Astrocyte of the cerebellum (primary cell): ENCODE results near the gene SEC24C.

Experiments used
- DNase-seq: peaks from one replicate; pipeline ENCODE4 v3.0.0-alpha.2; 2011; ENCODE audit warnings: low read depth
- H3K4me3 ChIP-seq: 2 replicates; pipeline ENCODE4 v1.5.1; 2011; ENCODE audit warnings: mild to moderate bottlenecking, low read depth, low read length, moderate library complexity
- in situ Hi-C: cut with HindIII; loops from 2 replicates; pipeline ENCODE4 v1.10.0; 2017; ENCODE audit warnings: low sequenced_read_pairs
- TF ChIP-seq, protein P1 (sequence below): IDR thresholded peaks from 2 replicates; pipeline ENCODE4 v1.5.1; 2012; ENCODE audit warnings: low read length, low read depth, moderate library complexity, mild to moderate bottlenecking; ENCODE audit errors: missing control alignments

The SEC24C gene

DNA sequence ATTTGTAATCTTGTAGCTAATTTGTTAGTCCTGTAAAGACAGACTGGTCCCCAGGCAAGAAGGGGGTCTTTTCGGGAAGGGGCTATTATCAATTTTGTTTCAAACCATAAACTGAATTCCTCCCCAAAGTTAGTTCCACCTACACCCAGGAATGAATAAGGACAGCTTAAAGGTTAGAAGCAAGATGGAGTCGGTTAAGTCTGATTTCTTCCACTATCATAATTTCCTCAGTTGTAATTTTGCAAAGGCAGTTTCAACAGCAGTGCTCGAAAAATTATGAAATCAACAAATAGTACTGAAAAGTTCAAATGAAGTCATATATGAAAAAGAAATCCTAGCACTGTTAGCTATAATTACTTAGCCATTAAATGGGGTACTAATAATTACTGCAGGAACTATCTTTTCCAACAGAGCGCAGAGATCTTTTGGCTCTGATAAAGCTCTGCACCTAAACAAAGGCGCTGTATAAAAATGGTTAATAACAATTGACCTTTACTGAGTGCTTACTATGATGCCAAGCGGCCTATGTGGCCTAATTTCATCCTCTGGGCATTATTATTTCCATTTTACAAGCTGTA, 756 bp upstream of the SEC24C start:
- in situ Hi-C loops: no loop called here
- TF ChIP-seq, protein P1, sequence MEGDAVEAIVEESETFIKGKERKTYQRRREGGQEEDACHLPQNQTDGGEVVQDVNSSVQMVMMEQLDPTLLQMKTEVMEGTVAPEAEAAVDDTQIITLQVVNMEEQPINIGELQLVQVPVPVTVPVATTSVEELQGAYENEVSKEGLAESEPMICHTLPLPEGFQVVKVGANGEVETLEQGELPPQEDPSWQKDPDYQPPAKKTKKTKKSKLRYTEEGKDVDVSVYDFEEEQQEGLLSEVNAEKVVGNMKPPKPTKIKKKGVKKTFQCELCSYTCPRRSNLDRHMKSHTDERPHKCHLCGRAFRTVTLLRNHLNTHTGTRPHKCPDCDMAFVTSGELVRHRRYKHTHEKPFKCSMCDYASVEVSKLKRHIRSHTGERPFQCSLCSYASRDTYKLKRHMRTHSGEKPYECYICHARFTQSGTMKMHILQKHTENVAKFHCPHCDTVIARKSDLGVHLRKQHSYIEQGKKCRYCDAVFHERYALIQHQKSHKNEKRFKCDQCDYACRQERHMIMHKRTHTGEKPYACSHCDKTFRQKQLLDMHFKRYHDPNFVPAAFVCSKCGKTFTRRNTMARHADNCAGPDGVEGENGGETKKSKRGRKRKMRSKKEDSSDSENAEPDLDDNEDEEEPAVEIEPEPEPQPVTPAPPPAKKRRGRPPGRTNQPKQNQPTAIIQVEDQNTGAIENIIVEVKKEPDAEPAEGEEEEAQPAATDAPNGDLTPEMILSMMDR: no peak
- H3K4me3 ChIP-seq: peak overlapping the region; percentile 98
- DNase-seq: no peak

DNA sequence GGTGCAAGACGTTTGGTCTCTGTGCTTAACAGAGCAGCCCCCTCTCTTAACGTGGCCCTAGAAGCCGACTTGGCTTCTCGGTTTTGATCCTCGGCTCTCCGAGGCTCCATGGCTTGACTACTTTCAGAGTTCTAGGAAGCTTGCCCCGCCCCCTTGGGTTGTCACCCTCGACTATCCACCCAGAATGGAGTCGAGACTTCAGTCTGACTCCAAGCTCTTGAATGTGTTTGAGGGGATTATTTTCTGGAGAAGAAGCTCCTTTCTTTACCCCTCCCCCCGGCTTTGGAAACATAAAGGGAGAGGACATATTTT, 448 bp downstream of the SEC24C start:
- in situ Hi-C loops: no loop called here
- DNase-seq: peak; percentile 20

DNA sequence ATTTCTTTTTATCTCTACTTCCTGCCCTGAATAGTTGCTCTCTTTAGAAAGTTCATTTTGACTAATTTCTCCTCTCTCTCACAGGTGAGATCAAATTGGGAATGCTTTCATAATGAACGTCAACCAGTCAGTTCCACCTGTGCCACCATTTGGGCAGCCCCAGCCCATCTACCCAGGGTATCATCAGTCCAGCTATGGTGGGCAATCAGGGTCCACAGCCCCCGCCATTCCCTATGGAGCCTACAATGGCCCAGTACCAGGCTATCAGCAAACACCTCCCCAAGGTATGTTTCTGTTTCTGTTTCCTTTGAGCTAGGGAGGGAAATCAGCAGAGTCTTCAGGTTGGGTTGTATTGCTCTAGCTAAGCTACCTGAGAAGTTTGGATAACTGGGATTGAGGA, 2.5 kb downstream of the SEC24C start:
- no peak overlapping the region for H3K4me3 ChIP-seq
- in situ Hi-C loops: no loop called here
- no peak for DNase-seq
- TF ChIP-seq, protein P1: no peak

More for the DNA sequence above, 448 bp downstream of the SEC24C start:
- TF ChIP-seq, protein P1: no peak
- peak overlapping the region; percentile 98 for H3K4me3 ChIP-seq

DNA sequence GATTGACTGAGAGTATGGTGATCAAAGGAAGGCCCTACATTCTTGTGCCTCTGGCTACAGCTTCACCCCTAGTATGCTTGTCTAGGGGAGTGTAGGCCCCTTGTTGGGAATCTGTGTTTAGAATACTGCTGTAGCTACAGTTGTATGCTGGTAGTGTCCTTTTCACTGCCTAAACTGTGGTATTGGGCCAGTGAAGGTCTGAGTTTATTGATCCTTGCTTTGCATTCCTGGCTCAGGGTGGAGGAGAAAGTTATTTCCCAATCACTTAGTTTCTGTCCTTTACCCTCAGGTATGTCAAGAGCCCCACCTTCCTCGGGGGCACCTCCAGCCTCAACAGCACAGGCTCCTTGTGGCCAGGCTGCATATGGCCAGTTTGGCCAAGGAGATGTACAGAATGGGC, 6.6 kb downstream of the SEC24C start:
- H3K4me3 ChIP-seq: no peak overlapping the region
- TF ChIP-seq, protein P1: no peak
- in situ Hi-C loops: no loop called here
- DNase-seq: no peak

DNA sequence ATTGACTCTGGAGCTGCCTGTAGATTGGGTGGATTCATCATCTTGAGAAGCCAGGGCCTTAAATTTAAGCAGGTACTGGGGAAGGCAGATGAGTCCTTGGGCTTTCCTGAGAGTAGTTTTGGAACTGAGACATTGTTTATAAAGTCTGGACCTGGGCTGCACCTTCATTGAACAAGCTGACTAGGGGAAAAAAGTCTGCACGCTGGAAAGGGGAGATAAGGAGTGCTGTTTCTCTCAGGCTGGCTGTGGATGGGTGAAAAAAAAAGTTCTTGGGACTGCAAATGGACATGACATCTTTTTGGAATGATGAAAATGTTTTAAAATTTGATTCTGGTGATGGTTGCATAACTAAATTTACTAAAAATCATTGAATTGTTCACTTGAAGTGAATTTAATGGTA, 12.0 kb downstream of the SEC24C start:
- TF ChIP-seq, protein P1: no peak

DNA sequence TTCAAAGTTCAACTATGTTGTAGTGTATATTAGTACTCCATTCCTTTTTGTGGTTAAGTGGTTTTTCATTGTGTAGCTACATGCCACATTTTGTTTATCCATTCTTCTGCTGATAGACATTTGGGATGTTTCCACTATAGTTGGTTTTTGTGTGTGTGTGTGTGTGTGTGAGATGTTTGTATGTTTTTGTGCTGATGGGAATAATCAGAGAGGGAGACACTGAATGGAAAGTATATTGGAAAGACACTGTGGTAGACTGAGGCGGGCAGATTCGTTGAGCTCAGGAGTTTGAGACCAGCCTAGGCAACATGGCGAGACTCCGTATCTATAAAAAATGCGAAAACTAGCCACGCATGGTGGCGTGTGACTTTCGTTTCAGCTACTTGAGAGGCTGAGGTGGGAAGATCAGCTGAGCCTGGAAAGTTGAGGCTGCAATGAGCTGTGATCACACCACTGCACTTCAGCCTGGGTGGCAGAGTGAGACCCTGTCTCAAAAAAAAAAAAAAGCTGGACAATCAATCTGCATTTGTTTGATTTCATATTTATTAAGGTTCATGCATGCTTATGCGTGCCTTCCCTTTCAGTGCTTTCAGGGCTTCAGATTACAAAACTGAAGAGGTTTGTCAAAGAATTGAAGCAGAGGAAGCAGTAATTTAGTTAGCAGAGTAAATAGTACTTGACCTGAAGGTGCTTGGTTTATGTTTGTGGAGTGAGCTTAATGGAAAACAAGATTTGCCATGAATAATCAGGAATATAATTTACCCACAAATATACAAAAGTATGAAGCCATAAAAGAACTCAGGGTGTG, 14.7 kb downstream of the SEC24C start:
- DNase-seq: no peak
- TF ChIP-seq, protein P1: no peak
- in situ Hi-C loops: no loop called here
- H3K4me3 ChIP-seq: no peak overlapping the region

More for the DNA sequence above, 12.0 kb downstream of the SEC24C start:
- H3K4me3 ChIP-seq: no peak overlapping the region
- in situ Hi-C loops: no loop called here
- DNase-seq: no peak
